Endometrial microvascular endothelial cells (primary cell): ENCODE measurements around the gene PCSK6. TPM values are rescaled to one million over a fixed set of nuclear protein-coding genes. Genes with fewer than 3 reads are reported as not detected.
"Not testable (repeated sequence)": the region's sequence is repeated elsewhere in the genome, so short reads cannot be mapped to it uniquely, and the experiment has no call there.

Experiments
- in situ Hi-C: cut with HindIII; loops from 2 replicates; pipeline ENCODE4 v1.10.0; 2017; ENCODE audit warnings: low sequenced_read_pairs, low pct_unique_long_range_greater_than_20kb; ENCODE audit errors: inconsistent ontology term
- total RNA-seq: library from RNA; depleted of rRNA; stranded (reverse); fragments of >200 nt; gene quantifications from one replicate; pipeline ENCODE4 v1.2.3, GENCODE V29; 2015; ENCODE audit errors: inconsistent ontology term

PCSK6 gene
- total RNA-seq, 1 donor from 2014 or later, result not detected

DNA sequence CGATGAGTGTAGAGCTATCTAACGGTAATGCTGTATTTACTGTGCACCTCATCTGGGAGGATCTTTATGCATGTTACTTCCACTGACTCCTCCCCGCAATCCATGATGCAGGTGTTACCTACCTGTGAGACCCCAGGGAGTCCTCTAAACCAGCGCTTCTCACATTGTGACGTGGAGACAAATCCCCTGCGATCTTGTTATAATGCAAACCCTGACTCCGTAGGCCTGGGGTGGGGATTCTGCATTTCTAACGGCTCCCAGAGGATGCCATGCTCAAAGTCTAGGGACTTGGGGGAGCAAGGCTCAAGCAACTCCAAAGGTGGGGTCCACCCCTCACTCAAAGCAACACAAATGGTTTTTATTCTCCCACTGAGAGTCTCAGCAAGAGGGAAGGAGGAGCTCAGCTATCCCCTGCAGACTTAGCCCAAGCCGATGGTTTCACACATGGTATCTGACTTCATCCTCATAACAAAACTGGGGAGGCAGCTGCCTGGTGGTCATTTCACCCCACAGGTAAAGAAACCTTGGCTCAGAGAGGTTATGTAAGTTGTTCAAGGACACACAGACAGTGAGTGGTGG is 63.6 kb downstream of the PCSK6 start:
- in situ Hi-C loops, result no loop called here

DNA sequence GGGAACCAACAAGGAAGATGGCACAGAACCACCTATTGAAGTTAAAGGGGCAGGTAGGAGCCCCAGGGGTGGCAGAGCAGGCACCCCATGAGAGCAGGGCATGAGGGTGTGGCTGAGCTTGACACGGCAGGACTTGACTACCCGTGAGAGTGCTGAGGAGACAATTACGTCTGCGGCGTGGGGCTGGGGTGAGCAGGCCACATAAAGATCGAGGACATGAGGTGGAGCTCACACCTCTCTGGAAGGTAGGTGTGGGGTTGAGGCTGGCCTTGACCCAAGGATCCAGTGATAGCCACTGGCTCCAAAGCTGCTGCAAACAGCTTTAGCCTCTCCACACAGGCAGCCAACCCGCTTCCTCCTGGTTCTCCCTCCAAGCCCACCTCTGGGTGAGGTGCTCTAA is 64.5 kb downstream of the PCSK6 start:
- in situ Hi-C loops, result no loop called here

DNA sequence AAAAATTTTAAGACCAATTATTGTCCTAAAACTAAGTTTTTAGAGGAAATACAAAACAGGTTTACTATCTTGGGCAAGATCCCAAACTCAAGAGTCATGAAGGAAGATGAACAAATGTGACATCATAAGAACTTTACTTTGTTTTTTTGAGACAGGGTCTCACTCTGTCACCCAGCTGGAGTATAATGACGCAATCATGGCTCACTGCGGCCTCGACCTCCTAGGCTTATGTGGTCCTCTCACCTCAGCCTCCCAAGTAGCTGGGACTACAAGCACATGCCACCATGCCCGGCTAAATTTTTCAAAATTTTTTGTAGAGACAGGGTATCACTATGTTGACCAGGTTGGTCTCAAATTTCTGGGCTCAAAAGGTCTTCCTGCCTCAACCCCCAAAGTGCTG is 69.3 kb downstream of the PCSK6 start:
- in situ Hi-C loops, result no loop called here

DNA sequence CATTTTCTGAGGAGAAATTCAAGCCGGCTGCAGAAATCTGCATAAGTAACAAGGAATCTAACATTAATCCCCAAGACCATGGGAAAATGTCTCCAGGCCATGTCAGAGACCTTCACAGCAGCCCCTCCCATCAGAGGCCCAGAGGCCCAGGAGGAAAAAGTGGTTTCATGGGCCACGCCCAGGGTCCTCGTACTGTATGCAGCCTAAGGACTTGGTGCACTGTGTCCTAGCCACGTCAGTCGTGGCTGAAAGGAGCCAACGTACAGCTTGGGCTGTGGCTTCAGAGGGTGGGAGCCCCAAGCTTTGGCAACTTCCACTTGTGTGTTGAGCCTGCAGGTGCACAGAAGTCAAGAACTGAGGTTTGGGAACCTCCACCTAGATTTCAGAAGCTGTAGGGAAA is 73.0 kb downstream of the PCSK6 start:
- in situ Hi-C loops, result not testable (repeated sequence)

DNA sequence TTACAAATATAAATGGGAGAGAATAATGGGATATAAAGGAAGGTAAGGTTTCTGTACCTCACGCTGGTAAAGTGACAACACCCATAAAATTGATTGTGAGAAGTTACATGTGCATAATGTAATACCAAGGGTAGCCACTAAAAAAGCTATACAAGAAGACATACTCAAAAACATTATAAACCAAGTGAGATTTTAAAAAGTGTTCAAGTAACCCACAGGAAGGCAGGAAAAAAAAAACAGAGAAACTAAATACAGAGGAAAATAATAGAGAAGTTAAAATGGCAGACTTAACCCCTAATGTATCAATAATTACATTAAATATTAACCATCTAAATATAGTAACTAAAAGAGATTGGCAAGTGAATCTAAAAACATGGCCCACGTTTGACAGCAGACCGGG is 76.3 kb downstream of the PCSK6 start:
- in situ Hi-C loops, result no loop called here

DNA sequence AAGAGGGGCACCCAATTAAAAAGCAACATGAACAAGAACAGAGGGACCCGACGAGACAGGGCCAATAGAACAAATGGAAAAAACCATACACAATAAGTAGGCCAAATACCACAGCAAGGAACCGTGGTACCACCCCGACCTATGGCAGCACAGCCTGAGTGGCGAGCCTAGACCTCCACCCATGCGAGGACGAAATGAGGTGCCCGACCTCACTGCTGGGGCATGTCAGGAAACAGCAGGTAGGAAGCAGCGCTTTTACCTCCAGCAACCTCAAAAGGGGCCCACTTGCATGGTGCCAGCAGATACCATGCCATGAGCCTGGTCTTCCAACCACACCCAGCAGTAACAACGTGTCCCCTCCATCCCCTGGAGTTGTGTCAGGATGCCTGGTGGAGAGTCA is 77.9 kb downstream of the PCSK6 start:
- in situ Hi-C loops, result no loop called here

DNA sequence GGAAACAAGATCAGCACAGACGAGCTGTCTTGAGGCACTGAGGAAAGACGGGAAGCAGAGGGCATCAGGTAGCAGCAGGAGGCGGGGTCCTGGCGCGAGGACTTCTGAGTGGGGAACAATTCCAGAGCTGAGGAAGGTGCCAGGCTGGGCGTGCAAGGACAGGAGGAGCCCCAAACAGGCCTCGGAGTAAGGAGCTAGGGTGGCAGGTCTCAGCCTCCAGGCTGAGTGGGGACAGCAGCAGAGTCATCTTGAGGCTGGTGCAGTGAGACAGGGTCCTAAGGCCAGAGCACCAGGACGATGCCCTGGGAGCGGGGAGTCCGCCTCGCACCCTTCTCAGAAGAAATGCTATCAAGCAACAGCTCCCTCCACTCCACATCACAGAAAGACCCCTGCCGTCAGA is 78.4 kb downstream of the PCSK6 start:
- in situ Hi-C loops, result no loop called here

DNA sequence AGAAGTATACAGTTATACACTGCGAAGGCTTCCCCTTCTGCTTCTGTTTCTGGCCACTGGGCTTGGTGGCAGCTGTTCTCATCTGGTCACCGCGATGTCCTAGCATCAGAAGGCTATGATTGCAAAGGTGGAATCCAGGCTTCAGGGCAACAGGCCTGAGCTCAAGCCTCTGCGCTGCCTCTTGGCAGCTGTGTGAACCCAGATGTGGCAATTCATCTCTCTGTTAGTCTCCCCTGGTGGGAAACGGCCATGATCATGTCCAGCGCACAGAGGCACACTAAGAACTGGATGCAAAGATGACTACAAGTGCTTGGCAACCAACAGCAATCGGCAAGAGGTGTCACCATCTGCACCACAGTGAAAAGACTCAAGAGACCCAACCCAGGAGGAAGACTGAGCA is 78.9 kb downstream of the PCSK6 start:
- in situ Hi-C loops, result no loop called here

DNA sequence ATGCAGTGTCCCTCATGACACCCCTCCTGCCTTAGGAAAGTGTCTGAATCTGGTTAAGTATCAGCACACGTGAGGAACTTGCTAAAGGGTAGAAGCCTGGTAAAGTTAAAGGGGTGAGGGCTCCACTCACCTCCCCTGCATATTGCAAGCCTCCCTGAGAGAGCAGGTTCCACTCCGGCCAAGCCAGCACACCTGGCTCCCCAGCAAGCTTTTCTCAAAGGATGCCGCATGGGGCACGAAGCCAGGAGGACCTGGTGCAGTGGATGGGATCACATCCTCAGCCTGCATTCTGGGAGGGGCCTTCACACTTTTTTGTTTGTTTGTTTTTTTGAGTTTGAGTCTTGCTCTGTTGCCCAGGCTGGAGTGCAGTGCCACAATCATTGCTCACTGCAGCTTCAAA is 79.9 kb downstream of the PCSK6 start:
- in situ Hi-C loops, result no loop called here

DNA sequence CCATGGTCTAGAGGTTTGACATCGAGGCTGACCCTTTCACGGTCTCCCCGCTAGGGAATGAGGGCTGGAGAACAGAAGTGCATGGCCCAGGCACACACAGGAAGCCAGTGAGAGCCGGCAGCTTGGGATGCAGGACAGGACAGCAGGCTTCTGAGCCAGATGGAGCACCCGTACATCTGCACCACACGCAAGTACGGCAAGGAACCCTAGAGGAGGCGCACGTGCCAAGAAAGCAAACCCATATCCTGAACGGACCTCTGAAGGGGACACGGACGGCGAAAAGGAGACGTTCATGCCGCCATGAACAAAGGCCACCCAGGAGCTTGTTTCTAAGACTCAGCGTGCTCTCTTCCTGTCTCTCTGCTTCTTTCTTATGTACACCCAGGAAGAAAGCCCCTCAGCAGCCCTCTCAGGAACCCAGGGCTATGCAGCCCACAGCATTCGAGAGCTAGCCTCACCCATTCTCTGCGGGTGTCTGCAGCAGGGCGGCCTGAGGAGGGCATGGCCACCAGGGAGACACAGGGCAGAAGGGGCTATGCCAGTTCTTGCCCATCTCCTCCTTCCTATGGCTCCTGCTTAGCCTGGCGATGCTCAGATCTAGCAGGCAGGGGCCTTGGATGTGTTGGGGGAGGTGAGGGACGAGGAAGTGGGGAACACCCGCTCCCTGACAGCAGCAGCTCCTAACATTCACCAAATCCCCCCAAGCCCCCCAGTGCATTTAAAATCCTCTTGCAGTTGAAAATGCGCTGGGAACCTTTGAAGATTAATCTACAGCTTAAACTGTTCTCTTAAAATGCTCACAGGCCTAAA is 81.3 kb downstream of the PCSK6 start:
- in situ Hi-C loops, result no loop called here

DNA sequence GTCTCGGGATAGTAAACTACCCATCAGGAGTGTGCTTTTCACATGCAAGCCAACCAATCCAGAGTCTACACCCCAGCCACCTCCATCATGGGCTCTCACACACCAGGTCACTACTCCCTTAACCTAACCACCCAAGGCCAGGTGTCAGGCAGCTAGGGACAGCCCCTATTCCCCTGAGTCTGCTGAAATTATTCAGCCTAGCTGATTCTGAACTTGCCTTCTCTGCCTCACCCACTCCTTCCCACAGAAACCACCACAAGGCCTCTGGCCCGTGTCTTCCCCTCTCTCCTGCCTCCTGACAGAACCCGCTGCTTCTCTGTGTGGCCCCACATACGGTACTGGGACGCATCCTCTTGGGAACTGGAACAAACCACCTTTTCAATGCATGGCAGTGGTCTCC is 82.1 kb downstream of the PCSK6 start:
- in situ Hi-C loops, result no loop called here

DNA sequence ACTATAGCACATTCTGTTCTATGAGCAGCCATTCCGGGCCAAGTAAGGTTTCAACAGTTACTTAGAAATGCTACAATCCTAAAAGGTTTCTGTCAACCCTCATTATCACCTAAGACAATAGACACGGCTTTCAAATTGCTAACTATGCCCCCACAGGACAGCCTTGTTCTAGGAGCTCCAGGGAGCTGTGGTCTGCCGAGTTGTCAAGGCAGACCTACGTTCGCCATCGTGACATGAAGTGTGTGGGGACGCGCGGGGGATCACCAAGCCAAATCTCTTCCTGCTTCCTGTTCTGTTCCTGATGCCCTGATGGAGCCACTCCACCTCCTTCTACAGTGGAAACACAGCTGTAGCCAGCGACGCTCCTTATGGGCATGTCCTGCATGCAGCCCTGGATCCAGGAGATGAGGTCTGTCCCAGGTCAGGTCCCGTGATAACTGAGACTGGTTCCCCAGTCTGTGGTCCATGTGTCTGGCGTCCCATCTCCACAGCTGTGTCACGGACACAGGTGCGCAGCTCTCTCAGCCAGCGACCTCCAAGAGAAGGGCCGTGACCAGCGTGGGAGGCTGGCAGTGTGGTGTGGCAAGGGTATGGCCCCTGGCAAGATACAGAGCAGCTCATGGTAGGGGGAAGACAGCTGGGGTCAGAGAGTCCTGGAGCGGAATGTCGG is 82.8 kb downstream of the PCSK6 start:
- in situ Hi-C loops, result no loop called here

DNA sequence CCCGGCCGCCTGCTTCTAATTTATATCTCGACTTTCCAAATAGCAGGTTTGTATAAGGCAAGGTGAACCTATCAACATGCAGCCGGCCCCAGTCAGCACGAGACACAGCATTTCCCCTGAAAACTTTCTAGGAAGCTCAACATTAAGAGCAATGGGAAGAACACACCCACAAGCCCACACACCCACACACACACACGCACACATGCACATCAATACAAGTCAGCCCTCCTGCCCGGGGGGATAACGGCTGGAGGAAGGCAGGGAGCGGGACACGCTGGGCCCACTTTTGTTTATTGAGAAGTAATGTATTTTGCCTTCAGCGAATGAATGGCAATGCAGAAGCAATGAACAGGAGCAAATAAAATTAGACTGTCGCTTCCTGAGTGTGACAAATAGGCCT is 83.5 kb downstream of the PCSK6 start:
- in situ Hi-C loops, result no loop called here

DNA sequence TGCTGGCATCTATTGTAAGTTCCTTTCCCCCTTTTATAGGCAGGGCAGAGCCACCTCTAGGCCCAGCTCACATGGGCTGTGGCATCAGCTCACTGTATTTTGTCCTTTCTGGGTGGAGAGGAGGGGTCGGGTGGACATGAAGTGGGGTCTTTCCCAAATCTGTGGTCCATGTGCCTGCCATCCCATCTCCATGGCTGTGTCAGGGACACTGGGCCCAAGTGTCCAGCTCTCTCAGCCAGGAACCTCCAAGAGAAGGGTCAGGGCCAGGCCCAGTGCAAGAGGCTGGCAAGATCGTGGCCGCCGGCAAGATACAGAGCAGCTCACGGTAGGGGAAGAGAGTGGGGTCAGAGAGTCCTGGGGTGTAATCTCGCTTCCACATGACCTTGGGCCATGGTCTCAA is 85.3 kb downstream of the PCSK6 start:
- in situ Hi-C loops, result no loop called here

DNA sequence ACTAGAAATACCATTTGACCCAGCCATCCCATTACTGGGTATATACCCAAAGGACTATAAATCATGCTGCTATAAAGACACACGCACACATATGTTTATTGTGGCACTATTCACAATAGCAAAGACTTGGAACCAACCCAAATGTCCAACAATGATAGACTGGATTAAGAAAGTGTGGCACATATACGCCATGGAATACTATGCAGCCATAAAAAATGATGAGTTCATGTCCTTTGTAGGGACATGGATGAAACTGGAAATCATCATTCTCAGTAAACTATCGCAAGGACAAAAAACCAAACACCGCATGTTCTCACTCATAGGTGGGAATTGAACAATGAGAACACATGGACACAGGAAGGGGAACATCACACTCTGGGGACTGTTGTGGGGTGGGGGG is 86.6 kb downstream of the PCSK6 start:
- in situ Hi-C loops, result not testable (repeated sequence)

DNA sequence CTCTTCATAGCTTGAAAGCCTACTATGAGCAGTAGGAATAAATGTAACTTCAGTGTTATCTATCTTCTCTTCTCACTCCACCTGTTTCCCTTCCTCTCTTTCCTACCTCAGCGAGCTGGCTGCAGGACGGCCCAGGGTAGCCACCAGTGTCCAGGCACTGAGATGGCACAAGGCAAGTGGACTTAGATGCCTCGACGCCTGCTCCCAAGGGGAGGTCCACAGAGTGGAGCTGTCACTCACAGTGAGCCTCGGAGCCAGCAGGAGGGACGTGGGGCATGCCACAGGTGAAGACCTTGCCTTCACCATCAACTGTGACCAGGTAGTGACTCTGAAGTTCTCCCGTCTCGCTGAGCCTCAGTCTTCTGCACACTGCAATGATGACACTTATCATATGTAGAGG is 88.2 kb downstream of the PCSK6 start:
- in situ Hi-C loops, result no loop called here

DNA sequence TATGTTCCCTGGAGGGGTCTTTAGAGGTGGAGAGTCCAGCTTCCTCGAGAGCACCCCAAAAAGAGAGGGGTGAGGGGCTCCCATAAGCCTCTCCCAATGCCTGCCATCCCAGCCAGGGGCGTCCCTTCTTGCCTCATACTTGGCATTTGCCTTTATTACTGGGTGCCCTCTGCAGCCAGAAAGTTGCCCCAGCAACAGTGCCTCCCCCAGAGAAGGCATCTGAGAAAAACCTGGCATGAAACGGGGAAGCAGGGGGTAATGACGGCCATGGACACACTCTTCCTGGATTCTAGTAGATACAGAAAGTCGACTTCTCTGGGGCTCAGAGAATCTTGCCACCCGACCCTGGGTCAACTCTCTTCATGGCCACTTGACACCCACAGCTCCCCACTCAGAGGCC is 90.1 kb downstream of the PCSK6 start:
- in situ Hi-C loops, result no loop called here

DNA sequence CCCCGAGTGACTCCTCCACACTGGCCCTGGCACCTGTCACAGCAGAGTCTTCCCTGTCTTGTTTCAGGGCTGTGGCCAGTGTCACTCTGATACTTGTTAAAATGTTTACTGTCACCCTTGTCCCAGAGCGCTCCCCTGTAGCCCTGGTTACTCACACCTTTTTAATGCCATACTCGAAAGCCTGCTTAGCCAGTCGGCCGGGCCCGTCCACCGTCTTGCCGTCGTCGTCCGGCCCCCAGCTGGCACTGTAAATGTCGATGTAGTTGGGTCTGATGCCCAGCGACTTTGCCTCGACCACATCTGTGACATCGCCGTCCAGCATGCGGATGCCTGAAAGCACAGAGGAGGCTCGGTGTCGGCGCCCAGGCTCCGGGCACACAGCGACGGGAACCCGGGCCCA is 91.3 kb downstream of the PCSK6 start:
- in situ Hi-C loops, result no loop called here

DNA sequence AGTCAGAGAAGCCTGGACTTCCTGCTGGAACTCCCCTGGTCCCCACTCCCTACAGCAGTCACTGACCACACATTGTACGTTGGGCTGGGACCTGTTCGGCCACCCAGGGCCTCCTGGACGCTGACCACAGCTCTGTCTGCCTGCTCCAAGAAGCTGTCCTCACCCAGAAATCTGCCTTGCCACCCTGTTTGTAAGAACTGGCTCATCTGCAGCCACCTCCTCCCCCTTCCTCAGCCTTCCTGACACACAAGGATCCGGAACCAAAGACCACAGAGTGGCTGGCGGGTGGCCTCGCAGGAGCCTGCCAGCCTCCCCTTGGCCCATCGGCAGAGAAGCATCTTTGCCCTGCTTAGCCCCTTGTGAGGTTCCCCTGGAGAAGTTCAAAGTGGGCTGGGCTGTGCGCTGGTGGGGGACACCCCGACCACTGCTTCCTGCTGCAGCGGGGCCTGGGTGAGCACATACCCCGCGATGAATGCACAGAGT is 91.9 kb downstream of the PCSK6 start:
- in situ Hi-C loops, result no loop called here
